HG02798 (cell line): Measurements from ENCODE around the gene GSS.
"Not testable (repeated sequence)": the region's sequence is repeated elsewhere in the genome, so short reads cannot be mapped to it uniquely, and the experiment has no call there.

Source experiments
- ATAC-seq: cut with Tn5 transposase; IDR thresholded peaks from one replicate; pipeline ENCODE4 v1.9.1; 2021; ENCODE audit warnings: mild to moderate bottlenecking; ENCODE audit not compliant: unreplicated experiment, poor library complexity

GSS gene

GRCh38 chr20:34916774-34917354 lies 38.7 kb downstream of the GSS start:
- no peak for ATAC-seq

- no peak for ATAC-seq
Measured at GRCh38 chr20:34915749-34916455, 39.7 kb downstream of the GSS start.

- no peak for ATAC-seq
Measured at GRCh38 chr20:34915131-34915530, 40.5 kb downstream of the GSS start.

- ATAC-seq, result no peak
Measured at GRCh38 chr20:34907616-34908469, 47.8 kb downstream of the GSS start.

GRCh38 chr20:34904202-34904621 lies 51.4 kb downstream of the GSS start:
- no peak for ATAC-seq

- not testable (repeated sequence) for ATAC-seq
Measured at GRCh38 chr20:34898731-34899130, 56.9 kb downstream of the GSS start.

- ATAC-seq, result not testable (repeated sequence)
Measured at GRCh38 chr20:34898129-34898528, 57.5 kb downstream of the GSS start.

- no peak for ATAC-seq
Measured at GRCh38 chr20:34896086-34896621, 59.5 kb downstream of the GSS start.

GRCh38 chr20:34895465-34895864 lies 60.1 kb downstream of the GSS start:
- ATAC-seq, result no peak

GRCh38 chr20:34894723-34895122 lies 60.9 kb downstream of the GSS start:
- ATAC-seq, result no peak

GRCh38 chr20:34892671-34893070 lies 62.9 kb downstream of the GSS start:
- no peak for ATAC-seq

GRCh38 chr20:34891166-34892062 lies 64.2 kb downstream of the GSS start:
- ATAC-seq, result no peak

GRCh38 chr20:34888468-34888867 lies 67.1 kb downstream of the GSS start:
- ATAC-seq, result no peak

- ATAC-seq, result no peak
Measured at GRCh38 chr20:34887023-34887422, 68.6 kb downstream of the GSS start.

GRCh38 chr20:34886122-34886521 lies 69.5 kb downstream of the GSS start:
- no peak for ATAC-seq

GRCh38 chr20:34884260-34884659 lies 71.3 kb downstream of the GSS start:
- ATAC-seq, result no peak

GRCh38 chr20:34883809-34884208 lies 71.8 kb downstream of the GSS start:
- ATAC-seq, result no peak

GRCh38 chr20:34883087-34883688 lies 72.4 kb downstream of the GSS start:
- no peak for ATAC-seq

- no peak for ATAC-seq
Measured at GRCh38 chr20:34881689-34882088, 73.9 kb downstream of the GSS start.

- ATAC-seq, result not testable (repeated sequence)
Measured at GRCh38 chr20:34880971-34881370, 74.6 kb downstream of the GSS start.
